Gastrocnemius medialis (tissue), 4 donors: ENCODE measurements around the gene ACSL4.

Source experiments
- CTCF ChIP-seq, 5 experiments: fragments of 450-650 bp in 3 of 5; fragments of 200-600 bp in 2 of 5; sonication (generic) in 2 of 5; IDR thresholded peaks in 4 of 5; conservative IDR thresholded peaks in 1 of 5; 1 replicate in 4 of 5; 2 replicates in 1 of 5; pipeline ENCODE4 v1.5.1; 2016 to 2019; ENCODE audit warnings: antibody characterized with exemption in 5 of 5, mild to moderate bottlenecking in 3 of 5, moderate library complexity in 3 of 5
- POLR2A ChIP-seq, 2 donors: fragments of 450-650 bp; IDR thresholded peaks; one replicate each; pipeline ENCODE4 v1.6.1; 2017; ENCODE audit warnings: antibody characterized with exemption in 2 of 2, mild to moderate bottlenecking in 2 of 2, moderate library complexity in 2 of 2

DNA sequence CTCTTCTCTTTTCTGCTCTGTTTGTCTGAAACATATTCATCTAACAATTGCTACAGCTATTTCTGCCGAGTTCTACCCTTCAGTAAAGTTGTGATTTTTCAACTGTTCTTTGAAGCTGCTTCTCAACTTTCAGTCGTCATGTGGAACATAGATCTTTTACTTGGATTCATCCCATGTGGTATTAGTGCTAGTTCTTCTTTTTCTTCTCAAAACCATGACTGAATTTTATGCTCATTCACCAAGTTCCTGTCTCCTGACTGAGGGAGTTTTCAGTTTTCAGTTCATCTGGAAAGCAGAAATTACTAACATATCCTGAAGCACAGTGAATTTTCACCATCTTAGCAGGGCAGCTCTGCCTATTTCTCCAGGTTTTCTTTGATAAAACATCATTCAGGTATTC, 12.1 kb downstream of the ACSL4 start:
- TF ChIP-seq CTCF (IDR thresholded peaks at IDR 0.05 in 4 of 5, conservative IDR thresholded peaks at IDR 0.05 in 1 of 5) (no peak), POLR2A (IDR thresholded peaks at IDR 0.05) (no peak)
